Activated CD4-positive, alpha-beta T cell treated with anti-CD3 and anti-CD28 coated beads for 1 hour (primary cell): Measurements from ENCODE around the gene ADAMTS4.

Experiments
- DNase-seq: peaks from one replicate; pipeline ENCODE4 v3.0.0-alpha.2; 2020

The ADAMTS4 gene

DNA sequence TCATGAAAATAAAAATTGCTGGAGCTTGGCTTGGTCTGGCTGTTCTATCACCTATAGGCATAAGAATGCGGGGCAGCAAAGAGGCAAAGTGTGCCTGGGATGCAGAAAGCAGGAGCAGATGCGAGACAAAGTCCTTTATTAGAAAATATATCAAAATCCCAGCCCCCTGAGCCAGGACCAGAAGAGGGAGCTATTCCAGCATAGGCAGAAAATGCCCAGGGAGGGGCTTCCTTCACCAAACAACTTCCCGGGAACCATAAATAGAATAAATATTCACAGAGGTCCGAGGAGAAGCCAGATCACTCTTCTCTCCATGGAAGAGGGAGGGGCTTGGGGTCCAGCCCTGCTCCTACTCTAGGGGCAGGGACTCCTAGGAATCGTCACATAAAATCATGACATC, 27.7 kb downstream of the ADAMTS4 start:
- no peak for DNase-seq

DNA sequence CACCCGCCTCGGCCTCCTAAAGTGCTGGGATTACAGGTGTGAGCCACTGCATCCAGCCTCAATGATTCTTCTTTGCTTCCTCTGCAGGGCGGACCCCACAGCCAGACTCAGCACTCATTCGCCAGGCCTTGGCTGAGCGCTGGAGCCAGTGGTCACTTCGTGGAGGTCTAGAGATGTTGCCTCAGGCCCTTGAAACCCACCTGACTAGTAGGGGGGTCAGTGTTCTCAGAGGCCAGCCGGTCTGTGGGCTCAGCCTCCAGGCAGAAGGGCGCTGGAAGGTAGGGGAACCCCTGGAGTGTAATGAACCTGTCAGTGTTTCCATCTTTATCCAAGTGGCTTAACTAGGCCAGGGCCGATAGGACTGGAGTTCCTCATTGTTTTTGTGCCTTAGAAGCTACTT, 29.9 kb downstream of the ADAMTS4 start:
- DNase-seq: no peak

DNA sequence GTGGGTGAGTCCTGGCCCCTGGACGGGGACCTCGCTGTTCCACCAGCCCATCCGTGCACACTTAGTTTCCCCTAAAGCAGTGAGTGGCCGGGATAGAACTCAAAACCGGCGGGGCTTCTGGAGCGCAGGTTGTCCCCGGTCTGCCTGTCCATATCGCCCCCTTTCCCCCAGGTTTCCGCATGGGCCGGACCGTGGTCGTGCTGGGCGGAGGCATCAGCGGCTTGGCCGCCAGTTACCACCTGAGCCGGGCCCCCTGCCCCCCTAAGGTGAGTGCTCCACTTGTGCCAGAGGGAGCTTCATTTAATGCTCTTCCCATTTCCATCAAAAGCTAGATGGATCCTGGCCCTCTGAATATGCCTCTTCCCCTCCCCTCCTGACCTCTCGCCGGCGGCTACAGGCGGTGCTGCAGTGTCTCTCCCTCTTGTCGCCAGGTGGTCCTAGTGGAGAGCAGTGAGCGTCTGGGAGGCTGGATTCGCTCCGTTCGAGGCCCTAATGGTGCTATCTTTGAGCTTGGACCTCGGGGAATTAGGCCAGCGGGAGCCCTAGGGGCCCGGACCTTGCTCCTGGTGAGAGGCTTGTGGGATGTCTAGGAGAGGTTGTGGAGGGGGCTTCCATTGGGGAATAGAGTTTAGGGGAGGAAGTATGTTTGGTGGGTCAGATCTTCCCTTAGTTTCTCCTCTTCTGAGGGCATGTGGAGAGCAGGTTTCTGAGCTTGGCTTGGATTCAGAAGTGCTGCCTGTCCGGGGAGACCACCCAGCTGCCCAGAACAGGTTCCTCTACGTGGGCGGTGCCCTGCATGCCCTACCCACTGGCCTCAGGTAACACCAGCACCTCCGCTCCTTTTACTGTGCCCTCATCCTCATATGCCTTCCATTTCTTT, 31.9 kb downstream of the ADAMTS4 start:
- no peak for DNase-seq

DNA sequence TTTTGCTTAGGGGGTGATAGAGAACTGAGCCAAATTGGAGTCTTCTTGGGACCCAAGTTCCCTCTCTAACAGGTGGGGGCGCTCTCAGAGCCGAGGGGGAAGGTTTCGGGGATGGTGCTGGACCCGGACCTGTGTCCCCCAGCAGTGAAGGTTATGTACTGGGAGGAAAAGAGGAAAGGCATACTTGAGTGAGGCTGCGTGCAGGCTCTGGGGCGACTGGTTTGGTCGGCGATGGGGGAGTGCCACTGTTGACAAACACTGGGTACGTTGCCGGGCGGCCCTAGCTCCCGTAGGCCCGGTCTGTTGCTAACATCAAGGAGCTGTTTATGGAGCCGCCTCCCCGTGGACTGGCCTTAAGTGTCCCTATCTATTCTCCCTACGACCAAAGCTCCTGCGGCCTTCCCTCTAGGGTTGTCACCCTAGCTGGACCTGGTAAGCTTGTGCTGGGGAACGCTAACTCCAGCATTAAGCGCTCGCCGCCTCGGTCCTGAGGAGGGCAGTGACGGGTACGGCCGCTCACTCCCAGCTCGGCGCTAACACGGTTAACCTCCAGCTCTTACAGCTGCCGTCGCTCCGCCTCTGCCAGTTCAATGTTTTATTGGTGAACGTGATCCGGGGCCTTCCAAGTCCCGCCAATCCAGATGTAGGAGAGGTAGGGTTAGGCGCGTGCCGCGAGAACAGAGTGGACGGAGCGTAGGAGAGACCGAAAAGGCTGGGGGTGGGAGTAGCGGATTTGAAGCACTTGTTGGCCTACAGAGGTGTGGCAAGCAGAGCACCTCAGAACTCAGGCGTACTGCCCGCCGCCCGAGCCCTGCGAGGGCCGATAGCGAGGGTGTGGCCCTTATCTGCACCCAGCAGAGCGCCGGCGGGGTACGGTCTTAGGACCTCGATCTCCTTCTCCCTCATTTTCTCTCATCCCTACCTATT, 32.8 kb downstream of the ADAMTS4 start, which contains the start of gene PPOX:
TSS of gene PPOX (plus strand) at position 685 of the 927 bp plus-strand sequence. CDS start 422 bp downstream, outside the sequence.
- DNase-seq: peak; percentile 84

DNA sequence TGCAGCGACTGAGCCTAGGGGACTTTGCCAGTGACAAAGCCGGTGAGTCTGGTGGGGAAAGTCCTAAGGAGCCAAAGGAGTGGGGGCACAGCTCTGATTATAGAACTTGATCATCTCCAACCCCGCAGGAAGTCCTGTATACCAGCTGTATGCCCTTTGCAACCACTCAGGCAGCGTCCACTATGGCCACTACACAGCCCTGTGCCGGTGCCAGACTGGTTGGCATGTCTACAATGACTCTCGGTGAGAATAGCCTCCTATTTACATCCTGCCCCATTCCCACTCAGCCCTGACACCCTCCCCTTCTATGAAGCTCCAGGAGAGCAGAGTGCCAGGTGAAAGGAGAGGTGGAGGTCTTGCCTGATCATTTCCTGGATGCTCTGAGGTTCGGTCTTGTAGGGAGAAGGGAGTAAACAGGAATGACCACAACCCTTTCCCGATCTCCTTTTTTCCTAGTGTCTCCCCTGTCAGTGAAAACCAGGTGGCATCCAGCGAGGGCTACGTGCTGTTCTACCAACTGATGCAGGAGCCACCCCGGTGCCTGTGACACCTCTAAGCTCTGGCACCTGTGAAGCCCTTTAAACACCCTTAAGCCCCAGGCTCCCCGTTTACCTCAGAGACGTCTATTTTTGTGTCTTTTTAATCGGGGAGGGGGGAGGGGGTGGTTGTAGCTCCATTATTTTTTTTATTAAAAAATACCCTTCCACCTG, 33.8 kb downstream of the ADAMTS4 start:
- DNase-seq: no peak

DNA sequence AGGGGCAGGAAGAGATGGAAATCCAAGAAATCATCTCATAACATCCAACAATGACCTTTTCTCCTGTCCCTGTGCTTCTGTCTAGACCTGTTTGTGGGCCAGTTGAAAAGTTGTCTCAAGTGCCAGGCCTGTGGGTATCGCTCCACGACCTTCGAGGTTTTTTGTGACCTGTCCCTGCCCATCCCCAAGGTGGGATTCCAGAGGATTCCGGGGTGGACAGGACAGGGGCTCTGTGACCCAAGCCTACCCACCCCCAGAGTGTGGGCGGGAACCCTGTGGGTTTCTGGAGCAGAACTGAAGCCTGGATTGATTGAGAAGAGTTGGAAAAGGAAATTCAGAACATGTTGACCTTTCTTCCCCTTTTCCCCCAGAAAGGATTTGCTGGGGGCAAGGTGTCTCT, 35.1 kb downstream of the ADAMTS4 start:
- no peak for DNase-seq

DNA sequence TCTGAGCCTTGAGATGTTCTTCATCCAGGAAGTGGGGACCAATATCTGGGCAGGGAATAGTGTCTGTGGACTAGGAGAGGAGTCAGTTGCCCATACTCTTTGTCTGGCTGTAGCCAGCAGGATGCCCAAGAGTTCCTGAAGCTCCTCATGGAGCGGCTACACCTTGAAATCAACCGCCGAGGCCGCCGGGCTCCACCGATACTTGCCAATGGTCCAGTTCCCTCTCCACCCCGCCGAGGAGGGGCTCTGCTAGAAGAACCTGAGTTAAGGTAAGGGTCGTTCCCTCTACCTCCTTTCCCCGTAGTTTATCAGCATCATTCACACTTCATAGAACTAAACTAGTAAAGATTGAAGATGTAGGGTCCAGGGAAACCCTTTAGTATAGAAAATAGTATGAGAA, 36.0 kb downstream of the ADAMTS4 start:
- no peak for DNase-seq

DNA sequence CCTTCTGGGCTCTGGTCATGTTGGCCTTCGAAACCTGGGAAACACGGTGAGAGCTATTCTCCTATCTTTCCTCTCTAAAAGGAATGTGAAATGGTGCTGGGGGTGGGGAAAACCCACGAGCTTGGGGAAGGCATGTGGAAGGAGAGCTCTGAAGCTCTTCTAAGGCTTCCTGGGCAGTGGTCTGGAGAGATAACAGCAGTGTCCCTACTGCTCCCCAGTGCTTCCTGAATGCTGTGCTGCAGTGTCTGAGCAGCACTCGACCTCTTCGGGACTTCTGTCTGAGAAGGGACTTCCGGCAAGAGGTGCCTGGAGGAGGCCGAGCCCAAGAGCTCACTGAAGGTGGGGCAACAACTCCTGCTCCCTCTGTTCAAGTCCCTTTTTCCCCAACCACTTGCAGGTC, 36.8 kb downstream of the ADAMTS4 start:
- no peak for DNase-seq

DNA sequence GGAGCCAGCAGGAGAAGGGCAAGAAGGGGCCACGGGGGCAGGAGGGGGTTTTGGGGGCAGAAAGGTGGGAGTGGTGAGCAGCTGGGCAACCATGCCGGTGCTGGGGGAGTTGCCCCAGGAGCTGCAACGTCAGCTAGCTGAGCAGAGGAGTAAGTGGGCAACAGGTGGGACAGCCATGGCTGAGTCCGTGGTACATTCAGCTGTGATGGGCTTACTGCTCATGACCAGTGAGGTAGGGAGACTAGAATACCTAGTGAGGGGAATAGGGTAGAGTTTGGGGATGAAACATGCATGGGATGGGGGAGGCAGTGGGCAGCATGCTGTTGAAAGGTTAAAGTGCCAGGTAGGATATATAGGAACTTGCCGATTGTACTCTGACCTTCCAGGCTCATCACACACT, 37.2 kb downstream of the ADAMTS4 start:
- DNase-seq: no peak

DNA sequence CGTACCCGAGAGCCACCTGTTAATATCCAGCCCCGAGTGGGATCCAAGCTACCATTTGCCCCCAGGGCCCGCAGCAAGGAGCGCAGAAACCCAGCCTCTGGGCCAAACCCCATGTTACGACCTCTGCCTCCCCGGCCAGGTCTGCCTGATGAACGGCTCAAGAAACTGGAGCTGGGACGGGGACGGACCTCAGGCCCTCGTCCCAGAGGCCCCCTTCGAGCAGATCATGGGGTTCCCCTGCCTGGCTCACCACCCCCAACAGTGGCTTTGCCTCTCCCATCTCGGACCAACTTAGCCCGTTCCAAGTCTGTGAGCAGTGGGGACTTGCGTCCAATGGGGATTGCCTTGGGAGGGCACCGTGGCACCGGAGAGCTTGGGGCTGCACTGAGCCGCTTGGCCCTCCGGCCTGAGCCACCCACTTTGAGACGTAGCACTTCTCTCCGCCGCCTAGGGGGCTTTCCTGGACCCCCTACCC, 38.1 kb downstream of the ADAMTS4 start:
- no peak for DNase-seq

DNA sequence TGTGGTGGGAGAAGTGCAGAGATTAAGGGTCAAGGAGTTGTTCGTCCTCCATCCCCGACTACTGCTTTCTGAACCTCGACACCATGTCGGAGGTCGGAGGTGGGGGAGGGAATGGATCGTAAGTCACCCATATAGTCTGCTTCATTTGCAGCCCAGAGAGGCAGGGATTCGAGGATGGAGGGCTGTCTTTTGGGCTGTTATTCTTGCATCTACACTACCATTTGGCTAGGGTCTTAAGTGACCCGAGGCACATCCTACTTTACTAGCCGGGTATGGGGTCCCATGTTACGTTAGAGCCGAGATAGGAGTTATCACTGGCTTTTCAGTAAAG, 39.0 kb downstream of the ADAMTS4 start:
- no peak for DNase-seq

DNA sequence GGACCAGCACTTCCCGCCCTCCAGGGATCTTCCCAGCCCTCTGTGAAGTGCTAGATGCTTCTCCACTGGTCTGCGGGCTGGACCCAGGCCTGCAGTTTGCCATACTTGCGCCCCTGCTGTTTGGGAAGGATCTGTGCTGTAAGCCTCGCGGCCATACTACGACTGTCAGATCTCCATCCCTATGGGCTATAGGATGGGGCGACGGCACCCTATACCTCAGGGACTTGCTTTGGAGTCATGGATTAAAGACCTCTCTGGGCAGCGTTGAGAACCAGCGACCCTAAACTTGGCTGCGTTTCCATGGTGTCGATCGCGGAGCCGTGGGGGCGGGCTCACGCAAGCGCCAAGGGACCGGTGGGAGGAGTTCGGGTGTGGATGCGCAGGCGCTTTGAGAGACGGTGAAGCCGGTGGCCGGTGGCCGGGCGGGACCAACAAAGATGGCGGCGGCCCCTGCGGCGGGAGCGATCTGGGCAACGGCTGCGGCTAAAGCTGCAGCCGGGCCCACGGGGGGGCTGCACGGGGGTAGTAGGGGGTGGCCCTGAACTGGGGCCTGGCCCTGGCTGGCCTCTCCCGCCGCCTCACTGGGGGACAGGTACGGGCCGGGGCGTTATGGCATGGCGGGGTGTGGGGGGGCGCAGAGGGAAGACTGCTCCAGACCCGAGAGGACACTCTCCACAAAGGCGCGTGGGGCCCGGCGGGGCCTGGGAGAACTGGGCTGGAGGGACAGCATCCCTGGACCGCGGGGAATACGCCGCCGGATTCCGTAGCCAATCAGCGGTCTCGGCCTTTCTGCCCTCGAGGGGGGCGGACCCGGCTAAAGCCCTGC, 39.6 kb downstream of the ADAMTS4 start, which contains the start of gene USP21:
TSS of gene USP21 (plus strand) at position 414 of the 826 bp plus-strand sequence. CDS start 1,141 bp downstream, outside the sequence.
- DNase-seq: peak; percentile 86

DNA sequence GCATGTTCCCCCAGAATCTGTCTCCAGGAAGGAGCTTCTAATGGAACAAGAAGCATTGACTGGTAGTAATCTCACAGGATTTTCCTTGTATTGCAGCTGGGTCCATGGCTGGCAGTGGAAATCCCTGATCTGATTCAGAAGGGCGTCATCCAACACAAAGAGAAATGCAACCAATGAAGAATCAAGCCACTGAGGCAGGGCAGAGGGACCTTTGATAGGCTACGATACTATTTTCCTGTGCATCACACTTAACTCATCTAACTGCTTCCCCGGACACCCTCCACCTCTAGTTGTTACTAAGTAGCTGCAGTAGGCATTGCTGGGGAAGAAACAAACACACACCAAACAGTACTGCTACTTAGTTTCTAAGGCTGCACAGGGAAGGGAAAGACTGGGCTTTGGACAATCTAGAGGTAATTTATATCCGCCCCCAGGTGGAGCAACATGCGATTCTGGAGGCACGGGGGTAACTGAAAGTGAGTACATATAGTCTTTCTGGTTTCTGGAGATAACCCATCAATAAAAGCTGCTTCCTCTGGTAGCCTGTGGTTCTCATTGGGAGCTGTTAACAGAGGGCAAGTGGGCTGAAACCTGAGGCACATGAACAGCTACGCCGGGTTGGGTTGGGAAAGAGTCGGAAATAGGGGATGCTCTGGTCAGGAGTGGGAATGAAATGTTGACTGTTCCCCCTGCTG, 40.4 kb downstream of the ADAMTS4 start:
- no peak for DNase-seq

DNA sequence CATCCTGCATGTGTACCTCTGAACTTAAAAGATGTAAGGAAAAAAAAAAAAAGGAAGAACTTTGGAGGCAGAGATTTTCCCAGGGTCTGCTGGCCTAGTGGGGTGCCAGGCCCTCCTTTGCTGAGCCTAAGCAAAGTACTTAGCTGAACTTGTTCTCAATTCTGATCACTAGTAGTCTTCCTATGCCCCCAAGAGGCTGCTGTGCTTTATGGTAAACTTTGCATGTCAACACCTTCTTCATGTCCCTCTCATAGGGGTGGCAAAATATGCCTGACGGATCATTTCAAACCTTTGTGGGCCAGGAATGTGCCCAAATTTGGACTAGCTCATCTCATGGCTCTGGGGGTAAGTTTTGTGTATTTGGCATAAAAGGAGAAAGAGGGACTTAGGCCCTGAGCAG, 41.0 kb downstream of the ADAMTS4 start:
- DNase-seq: no peak

DNA sequence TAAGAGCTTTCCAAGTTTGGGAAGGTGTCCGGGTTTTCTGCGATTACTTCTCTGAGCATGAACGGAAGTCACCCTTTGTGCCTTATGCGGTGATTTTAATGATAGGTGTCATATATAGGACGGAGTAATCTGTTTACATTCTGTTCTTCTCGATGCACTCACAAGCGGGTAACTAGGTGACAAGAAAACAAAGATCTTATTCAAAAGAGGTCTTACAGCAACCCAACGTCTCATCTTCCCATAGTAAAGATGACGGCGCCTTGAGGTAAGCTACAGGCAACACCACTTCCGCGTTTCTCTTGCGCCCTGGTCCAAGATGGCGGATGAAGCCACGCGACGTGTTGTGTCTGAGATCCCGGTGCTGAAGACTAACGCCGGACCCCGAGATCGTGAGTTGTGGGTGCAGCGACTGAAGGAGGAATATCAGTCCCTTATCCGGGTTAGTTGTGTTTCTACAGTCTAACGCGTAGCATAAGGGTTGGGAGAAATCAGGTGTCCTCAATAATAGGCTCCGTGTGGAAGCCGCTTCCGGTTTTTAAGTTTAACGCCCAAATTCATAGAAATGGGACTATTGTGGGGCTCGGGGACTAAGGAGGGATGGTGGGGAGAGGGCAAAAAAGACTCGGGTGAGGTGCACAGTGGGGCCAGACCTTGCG, 45.0 kb downstream of the ADAMTS4 start, which contains the start of gene UFC1:
TSS of gene UFC1 (plus strand) at position 297 of the 656 bp plus-strand sequence. CDS start at position 317, 20 bp downstream.
- DNase-seq: peak; percentile 69

DNA sequence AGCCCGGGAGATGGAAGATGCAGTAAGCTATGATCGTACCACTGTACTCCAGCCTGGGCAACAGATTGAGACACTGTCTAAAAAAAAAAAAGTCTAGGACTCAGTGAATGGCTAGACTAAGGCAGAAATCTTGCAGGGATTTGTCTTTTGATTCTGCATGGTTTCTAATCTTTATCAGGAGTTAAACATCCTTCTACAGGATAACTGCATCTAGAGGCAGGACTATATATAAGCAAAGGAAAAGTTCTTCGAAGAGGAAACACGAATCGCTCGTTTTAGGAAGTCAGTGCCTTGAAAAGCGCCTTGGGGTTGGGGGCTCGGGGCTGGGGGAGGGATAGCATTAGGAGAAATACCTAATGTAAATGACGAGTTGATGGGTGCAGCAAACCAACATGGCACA, 45.7 kb downstream of the ADAMTS4 start:
- no peak for DNase-seq

DNA sequence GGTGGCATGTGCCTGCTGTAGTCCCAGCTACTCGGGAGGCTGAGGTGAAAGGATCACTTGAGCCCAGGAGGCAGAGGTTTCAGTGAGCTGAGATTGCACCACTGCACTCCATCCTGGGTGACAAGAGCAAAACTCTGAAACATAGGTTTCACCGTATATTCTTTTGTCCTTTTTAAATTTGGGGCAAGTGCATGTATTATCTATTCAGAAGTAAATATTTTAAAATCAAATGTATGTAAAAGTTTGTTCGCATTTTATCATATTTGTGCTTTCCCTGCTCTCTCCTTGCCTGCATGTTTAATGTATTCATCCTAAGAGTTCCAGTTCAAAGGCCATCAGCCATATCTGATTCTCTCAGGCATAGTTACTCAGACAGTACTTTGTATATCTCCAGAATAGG, 53.0 kb downstream of the ADAMTS4 start:
- no peak for DNase-seq

DNA sequence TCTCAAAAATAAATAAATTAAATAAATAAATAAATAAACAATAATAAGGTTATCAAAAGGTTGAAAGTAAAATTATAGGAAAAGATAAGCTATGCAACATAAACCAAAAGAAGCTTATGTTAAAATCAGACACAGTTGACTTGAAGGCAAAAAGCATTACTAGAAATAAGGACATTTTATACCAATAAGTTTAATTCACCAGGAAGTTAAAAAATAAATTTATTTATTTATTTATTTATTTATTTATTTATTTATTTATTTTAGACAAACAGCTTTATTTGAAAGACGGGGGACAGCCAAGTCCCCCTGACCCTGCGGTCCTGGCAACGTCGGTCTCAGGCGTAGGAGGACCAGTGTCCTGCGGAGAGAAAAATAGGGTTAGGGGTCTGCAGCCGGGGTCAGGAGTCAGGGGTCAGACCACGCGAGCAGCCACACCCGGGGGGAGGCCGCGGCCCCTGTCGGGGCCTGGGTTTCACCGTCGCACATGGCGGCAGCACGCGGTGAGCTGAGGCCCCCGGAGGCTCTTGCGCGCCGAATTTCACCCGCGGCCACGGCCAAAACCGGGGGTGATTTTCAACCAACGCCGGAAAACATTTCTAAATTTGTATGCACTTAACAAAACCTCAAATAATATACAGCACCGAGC, 58.0 kb downstream of the ADAMTS4 start:
- no peak for DNase-seq

DNA sequence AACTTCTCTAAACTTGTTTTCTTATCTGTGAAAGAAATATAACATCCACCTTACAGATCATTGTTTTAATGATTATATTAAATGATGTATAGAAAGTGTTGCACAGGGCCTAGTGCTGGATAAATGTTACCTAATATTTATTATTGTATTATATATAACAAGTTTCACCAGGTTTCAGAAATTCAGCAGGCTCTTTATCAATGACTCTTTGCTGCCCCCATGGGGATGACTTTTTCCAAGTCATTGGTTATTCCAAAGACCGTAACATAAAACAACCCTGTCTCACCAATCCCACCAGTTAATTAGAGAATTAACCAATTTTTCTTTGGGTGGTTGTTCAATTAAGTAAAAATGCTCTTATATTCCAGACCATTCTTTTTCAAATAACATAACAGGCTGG, 59.1 kb downstream of the ADAMTS4 start:
- DNase-seq: no peak

DNA sequence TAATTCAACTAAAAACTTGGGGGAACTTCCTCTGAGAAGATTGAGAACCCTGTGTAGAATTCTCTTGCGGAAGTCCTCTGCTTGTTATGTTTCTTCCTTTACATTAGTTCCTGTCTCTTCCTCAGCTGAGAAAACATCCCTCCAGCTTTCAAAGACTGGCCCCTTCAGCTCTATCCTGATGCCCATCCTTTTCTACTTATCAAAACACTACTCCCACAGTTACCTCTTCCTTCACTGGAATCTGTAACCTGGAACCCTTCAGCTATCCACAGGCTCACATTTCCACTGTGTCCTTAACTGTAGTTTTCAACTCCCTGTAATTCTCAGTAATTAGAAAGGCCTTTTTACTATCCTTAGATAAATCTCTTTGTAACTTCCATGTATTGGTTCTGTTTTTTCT, 60.4 kb downstream of the ADAMTS4 start:
- no peak for DNase-seq
